Mesothelial cell of epicardium (in vitro differentiated cells): ENCODE data around the gene PPIL1. TPM values are rescaled to one million over a fixed set of nuclear protein-coding genes. Genes with fewer than 3 reads are reported as not detected.

Experiments used
- DNase-seq, 2 experiments: peaks; one replicate each; pipeline ENCODE4 v3.0.0; 2021; ENCODE audit warnings: low spot score in 2 of 2; ENCODE audit not compliant: unreplicated experiment in 2 of 2
- H3K27ac Mint-ChIP-seq: 2 replicates; pipeline ENCODE4 v1.8.0; 2021; ENCODE audit warnings: mixed read lengths
- H3K27me3 Mint-ChIP-seq: 2 replicates; pipeline ENCODE4 v1.8.0; 2021; ENCODE audit warnings: low read depth, mixed read lengths
- H3K36me3 Mint-ChIP-seq: 2 replicates; pipeline ENCODE4 v1.8.0; 2021; ENCODE audit warnings: mixed read lengths
- H3K4me1 Mint-ChIP-seq: 2 replicates; pipeline ENCODE4 v1.8.0; 2021; ENCODE audit warnings: mixed read lengths
- H3K4me3 Mint-ChIP-seq: 2 replicates; pipeline ENCODE4 v1.8.0; 2021; ENCODE audit warnings: mild to moderate bottlenecking, moderate library complexity, mixed read lengths
- H3K9me3 Mint-ChIP-seq: 2 replicates; pipeline ENCODE4 v1.8.0; 2021; ENCODE audit warnings: mixed read lengths
- total RNA-seq: library from RNA; stranded (reverse); gene quantifications from 3 replicates; pipeline ENCODE4 v1.2.1, GENCODE V29; 2021
- TF ChIP-seq, protein P1 (sequence below): fragments of 200-600 bp; sonication (generic); IDR thresholded peaks from one replicate; pipeline ENCODE4 v1.5.0; 2021; ENCODE audit warnings: antibody characterized with exemption; ENCODE audit not compliant: unreplicated experiment

PPIL1 gene
- total RNA-seq, 1 donor from 2014 or later: 32.7 TPM

DNA sequence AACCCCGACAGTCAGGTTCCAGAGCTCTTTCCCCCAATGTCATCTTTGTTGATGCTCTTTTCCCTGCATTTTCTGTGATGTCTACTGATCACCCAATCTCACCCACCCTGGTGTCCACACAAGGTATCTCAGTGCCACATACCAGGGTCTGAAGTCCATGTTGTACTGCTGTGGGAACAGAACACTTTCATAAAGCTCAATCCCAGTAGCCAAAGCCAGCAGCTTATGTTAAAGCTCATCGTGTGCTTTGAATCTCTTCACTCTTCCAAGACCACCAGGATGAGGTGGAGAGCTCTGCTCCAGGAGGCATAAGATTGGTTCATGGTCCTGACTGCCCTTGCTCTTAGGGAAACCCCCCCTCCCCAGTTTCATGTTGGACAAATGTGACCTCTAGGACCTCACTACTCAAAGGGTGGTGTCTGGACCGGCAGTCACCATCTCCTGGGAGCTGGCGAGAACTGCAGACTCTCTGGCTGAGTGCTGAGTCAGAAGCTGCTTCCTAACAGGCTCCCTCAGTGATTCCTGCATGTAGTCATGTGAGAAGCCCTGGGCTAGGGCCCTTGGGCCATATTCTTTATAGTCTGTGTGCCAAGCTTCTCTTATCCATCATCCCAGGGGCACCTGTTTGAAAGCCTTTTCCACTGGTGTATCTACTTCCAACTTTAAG is 22.0 kb downstream of the PPIL1 start:
- TF ChIP-seq, protein P1, sequence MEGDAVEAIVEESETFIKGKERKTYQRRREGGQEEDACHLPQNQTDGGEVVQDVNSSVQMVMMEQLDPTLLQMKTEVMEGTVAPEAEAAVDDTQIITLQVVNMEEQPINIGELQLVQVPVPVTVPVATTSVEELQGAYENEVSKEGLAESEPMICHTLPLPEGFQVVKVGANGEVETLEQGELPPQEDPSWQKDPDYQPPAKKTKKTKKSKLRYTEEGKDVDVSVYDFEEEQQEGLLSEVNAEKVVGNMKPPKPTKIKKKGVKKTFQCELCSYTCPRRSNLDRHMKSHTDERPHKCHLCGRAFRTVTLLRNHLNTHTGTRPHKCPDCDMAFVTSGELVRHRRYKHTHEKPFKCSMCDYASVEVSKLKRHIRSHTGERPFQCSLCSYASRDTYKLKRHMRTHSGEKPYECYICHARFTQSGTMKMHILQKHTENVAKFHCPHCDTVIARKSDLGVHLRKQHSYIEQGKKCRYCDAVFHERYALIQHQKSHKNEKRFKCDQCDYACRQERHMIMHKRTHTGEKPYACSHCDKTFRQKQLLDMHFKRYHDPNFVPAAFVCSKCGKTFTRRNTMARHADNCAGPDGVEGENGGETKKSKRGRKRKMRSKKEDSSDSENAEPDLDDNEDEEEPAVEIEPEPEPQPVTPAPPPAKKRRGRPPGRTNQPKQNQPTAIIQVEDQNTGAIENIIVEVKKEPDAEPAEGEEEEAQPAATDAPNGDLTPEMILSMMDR: no peak
- Mint-ChIP-seq H3K9me3 (peaks cover 4% of the 10 kb centered on the region), H3K27me3 (peaks cover 6% of the 10 kb centered on the region), H3K36me3 (peaks cover 39% of the 10 kb centered on the region), H3K27ac (no peak overlapping the region), H3K4me3 (no peak overlapping the region), H3K4me1 (peaks cover 26% of the 10 kb centered on the region)
- DNase-seq: no peak

DNA sequence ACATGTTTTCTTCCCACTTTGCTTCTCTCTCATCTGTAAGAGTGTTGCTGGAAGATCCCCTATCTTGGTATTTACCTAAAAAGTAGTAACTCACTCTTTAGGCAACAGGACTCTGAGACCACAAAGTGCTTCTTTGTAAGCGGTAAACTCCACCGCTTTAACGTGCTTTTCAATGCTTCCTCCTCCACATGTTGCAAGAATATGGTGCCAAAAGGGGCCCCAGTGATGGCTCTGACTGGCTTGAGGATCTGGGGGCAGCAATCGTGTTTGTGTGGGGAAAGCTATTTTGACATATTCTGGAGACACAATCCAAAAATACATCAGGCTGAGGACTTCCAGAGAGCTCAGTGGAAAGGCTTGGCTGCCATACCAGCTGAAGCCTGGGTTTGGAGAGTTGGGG is 23.0 kb downstream of the PPIL1 start:
- H3K9me3 Mint-ChIP-seq: peaks cover 4% of the 10 kb centered on the region
- TF ChIP-seq, protein P1: no peak
- DNase-seq: no peak
- peaks cover 6% of the 10 kb centered on the region for H3K27me3 Mint-ChIP-seq
- peaks cover 34% of the 10 kb centered on the region for H3K36me3 Mint-ChIP-seq
- H3K27ac Mint-ChIP-seq: peak overlapping the region; percentile 62
- H3K4me1 Mint-ChIP-seq: peaks cover 27% of the 10 kb centered on the region
- no peak overlapping the region for H3K4me3 Mint-ChIP-seq

DNA sequence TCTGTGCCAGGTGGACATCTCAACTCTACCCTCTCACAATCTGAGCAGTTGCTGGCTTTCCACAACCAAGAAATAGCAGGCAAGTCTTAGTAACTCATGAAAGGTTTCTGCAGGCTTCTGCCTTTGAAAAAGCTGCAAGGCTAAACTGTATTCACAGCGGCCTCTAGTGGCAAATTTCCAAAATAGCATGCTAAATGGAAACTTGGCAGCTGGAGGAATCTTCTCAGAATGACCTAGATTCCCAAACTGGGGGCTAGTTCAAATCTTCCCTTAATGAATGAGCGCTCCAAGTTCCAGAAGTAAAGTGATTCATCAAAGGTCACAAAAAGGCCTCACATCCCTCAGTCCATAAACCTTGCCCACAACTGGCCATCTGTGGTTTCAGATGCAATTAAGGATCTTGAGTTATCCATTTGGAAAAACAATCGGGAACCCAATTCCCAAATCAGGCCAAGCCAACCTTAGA is 23.4 kb downstream of the PPIL1 start:
- Mint-ChIP-seq H3K4me3 (no peak overlapping the region), H3K4me1 (peaks cover 27% of the 10 kb centered on the region), H3K9me3 (peaks cover 4% of the 10 kb centered on the region), H3K27me3 (peaks cover 6% of the 10 kb centered on the region), H3K36me3 (peaks cover 30% of the 10 kb centered on the region), H3K27ac (no peak overlapping the region)
- DNase-seq: no peak
- TF ChIP-seq, protein P1: peak; percentile 87

DNA sequence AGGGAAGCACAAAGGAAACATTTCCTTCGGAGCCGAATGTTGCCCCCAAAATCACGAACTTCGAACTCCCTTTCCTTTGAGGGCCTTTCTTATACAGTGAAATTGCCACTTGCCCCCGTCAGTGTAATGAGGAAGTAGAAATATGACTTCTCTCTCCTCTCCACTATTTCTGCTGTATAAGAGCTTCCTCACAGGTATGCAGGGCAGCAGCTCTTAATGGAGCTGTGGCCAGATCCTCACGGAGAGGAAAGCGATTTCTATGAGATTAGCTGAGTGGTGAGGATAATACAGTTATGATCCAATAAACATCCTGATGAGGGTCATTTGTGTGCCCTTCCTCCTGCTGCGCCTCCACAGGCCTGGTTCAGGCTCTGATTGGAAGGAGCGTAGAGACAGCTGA is 24.6 kb downstream of the PPIL1 start:
- no peak for DNase-seq
- Mint-ChIP-seq H3K27ac (no peak overlapping the region), H3K9me3 (peaks cover 4% of the 10 kb centered on the region), H3K36me3 (peaks cover 26% of the 10 kb centered on the region), H3K27me3 (peaks cover 15% of the 10 kb centered on the region), H3K4me3 (no peak overlapping the region), H3K4me1 (peaks cover 27% of the 10 kb centered on the region)
- TF ChIP-seq, protein P1: no peak

DNA sequence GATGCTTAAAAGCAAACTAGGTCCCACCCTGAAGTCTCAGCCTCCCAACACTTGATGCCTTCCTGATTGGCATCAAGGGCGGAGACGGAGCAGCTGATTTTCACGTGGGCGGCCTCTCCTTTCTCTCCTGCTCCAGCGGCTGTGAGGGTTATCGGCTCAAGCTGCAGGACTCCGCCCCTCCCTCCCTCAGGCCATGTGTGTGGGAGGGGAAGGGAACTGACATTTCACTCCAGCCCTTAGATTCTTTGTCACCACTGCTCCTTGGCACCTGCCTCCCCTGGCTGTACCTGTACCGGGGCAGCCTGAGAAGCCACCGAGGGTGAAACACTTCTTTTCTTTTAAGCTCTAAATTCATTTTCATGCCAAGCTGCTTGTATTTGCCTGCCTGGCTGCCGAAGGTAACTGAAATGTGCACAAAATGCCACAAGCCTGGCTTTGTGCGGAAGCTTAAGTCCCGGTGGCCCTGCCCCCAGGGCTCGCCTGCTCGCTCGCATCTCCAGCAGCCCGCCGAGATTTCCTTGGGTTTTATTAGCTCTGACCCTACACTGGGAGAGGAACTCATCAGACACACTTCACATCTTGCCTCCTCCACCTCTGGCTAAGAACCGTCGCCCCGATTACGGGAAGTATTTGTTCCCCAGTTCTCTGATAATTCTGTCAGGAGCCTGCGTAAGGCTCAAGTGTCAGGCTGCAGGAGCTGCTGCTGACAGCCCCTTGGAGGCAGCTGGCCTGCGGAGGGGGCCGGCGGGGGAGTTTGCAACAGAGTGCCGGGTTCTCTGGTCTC is 25.8 kb downstream of the PPIL1 start:
- DNase-seq: peak in 1 of 2 experiments; percentile 48

More for the DNA sequence above, 25.8 kb downstream of the PPIL1 start:
- Mint-ChIP-seq H3K27me3 (peaks cover 24% of the 10 kb centered on the region), H3K9me3 (peaks cover 4% of the 10 kb centered on the region), H3K4me3 (peak overlapping the region; percentile 54), H3K4me1 (peaks cover 27% of the 10 kb centered on the region), H3K36me3 (peaks cover 22% of the 10 kb centered on the region), H3K27ac (peak overlapping the region; percentile 38)
- TF ChIP-seq, protein P1: no peak
